Measurements from ENCODE around the gene VIL1. TPM values are rescaled to one million over a fixed set of nuclear protein-coding genes. Genes with fewer than 3 reads are reported as not detected.
A peak's percentile ranks its signal among the peaks of the same experiment; 100 is the strongest.

VIL1 gene
- total and polyA plus RNA-seq, 8 donors = 0.29 to 1.8 (median 1.2) TPM; not detected in 1

GRCh38 chr2:218383892-218384519, 34.9 kb upstream of the VIL1 start:
- DNase-seq (peak in 1 of 4 donors; percentile 72), ATAC-seq (no peak)
- no peak for TF ChIP-seq CTCF (IDR thresholded peaks at IDR 0.05)
- Histone ChIP-seq H3K4me1 (peaks cover 0 to 57% of the 10 kb centered on the region in 2 donors), H3K27ac (peak overlapping the region; percentile 56 to 89), H3K36me3 (peaks cover 0 to 45% of the 10 kb centered on the region in 2 donors), H3K4me3 (peak overlapping the region in 1 of 2 donors; percentile 55), H3K27me3 (no peaks in the 10 kb centered on the region), H3K9me3 (no peaks in the 10 kb centered on the region)
- intact Hi-C loops (cut with DNase I) = no loop called here

GRCh38 chr2:218384975-218385374, 33.9 kb upstream of the VIL1 start:
- TF ChIP-seq CTCF (IDR thresholded peaks at IDR 0.05) = no peak
- Histone ChIP-seq H3K27ac (no peak overlapping the region), H3K4me1 (peaks cover 0 to 66% of the 10 kb centered on the region in 2 donors), H3K27me3 (no peaks in the 10 kb centered on the region), H3K9me3 (no peaks in the 10 kb centered on the region), H3K4me3 (peak overlapping the region in 1 of 2 donors; percentile 55), H3K36me3 (peaks cover 0 to 54% of the 10 kb centered on the region in 2 donors)
- intact Hi-C loops (cut with DNase I) = no loop called here
- DNase-seq (peak in 1 of 4 donors; percentile 47), ATAC-seq (no peak)

- Histone ChIP-seq H3K27me3 (no peaks in the 10 kb centered on the region), H3K36me3 (peaks cover 0 to 72% of the 10 kb centered on the region in 2 donors), H3K4me3 (peak overlapping the region in 1 of 2 donors; percentile 55), H3K9me3 (no peaks in the 10 kb centered on the region), H3K27ac (peak overlapping the region; percentile 73 to 77), H3K4me1 (peaks cover 0 to 70% of the 10 kb centered on the region in 2 donors)
- ATAC-seq (no peak), DNase-seq (peak in 1 of 4 donors; percentile 47)
- TF ChIP-seq CTCF (IDR thresholded peaks at IDR 0.05) = no peak
- intact Hi-C loops (cut with DNase I) = no loop called here
Measured at GRCh38 chr2:218386505-218387368, 32.2 kb upstream of the VIL1 start.

GRCh38 chr2:218387369-218388194, 31.3 kb upstream of the VIL1 start:
- no peak for TF ChIP-seq CTCF (IDR thresholded peaks at IDR 0.05)
- Histone ChIP-seq H3K27ac (peak overlapping the region; percentile 73 to 77), H3K27me3 (no peaks in the 10 kb centered on the region), H3K9me3 (no peaks in the 10 kb centered on the region), H3K4me3 (peak overlapping the region; percentile 28 to 55), H3K4me1 (peaks cover 0 to 75% of the 10 kb centered on the region in 2 donors), H3K36me3 (peaks cover 0 to 80% of the 10 kb centered on the region in 2 donors)
- DNase-seq (peak; percentile 75 to 91 (median 84)), ATAC-seq (peak; percentile 91)
- intact Hi-C loops (cut with DNase I) = no loop called here
